ENCODE data around the gene ALK.

ALK gene

GRCh38 chr2:29527947-29528346 is 393.4 kb downstream of the ALK start:
- DNase-seq (ENCODE audit: low read depth), result no peak

- no peak for DNase-seq (ENCODE audit: low read depth)
Observed at GRCh38 chr2:29526587-29527586, 394.5 kb downstream of the ALK start.

- DNase-seq (ENCODE audit: low read depth), result no peak
Observed at GRCh38 chr2:29525921-29526320, 395.5 kb downstream of the ALK start.

GRCh38 chr2:29524652-29525051 is 396.7 kb downstream of the ALK start:
- DNase-seq (ENCODE audit: low read depth), result no peak

GRCh38 chr2:29522951-29523669 is 398.3 kb downstream of the ALK start:
- no peak for DNase-seq (ENCODE audit: low read depth)

- DNase-seq (ENCODE audit: low read depth), result no peak
Observed at GRCh38 chr2:29520001-29520400, 401.4 kb downstream of the ALK start.

GRCh38 chr2:29519338-29519925 is 402.0 kb downstream of the ALK start:
- peak; percentile 42 for DNase-seq (ENCODE audit: low read depth)

GRCh38 chr2:29518646-29519337 is 402.6 kb downstream of the ALK start:
- no peak for DNase-seq (ENCODE audit: low read depth)

GRCh38 chr2:29518010-29518409 is 403.4 kb downstream of the ALK start:
- no peak for DNase-seq (ENCODE audit: low read depth)

- no peak for DNase-seq (ENCODE audit: low read depth)
Observed at GRCh38 chr2:29517413-29517812, 404.0 kb downstream of the ALK start.

GRCh38 chr2:29516767-29517166 is 404.6 kb downstream of the ALK start:
- no peak for DNase-seq (ENCODE audit: low read depth)

GRCh38 chr2:29509878-29510277 is 411.5 kb downstream of the ALK start:
- DNase-seq (ENCODE audit: low read depth), result no peak

GRCh38 chr2:29509397-29509796 is 412.0 kb downstream of the ALK start:
- no peak for DNase-seq (ENCODE audit: low read depth)

- DNase-seq (ENCODE audit: low read depth), result no peak
Observed at GRCh38 chr2:29504746-29505145, 416.6 kb downstream of the ALK start.

- no peak for DNase-seq (ENCODE audit: low read depth)
Observed at GRCh38 chr2:29502460-29502911, 418.9 kb downstream of the ALK start.

GRCh38 chr2:29497375-29497774 is 424.0 kb downstream of the ALK start:
- no peak for DNase-seq (ENCODE audit: low read depth)

GRCh38 chr2:29496198-29496597 is 425.2 kb downstream of the ALK start:
- DNase-seq (ENCODE audit: low read depth), result no peak

GRCh38 chr2:29495536-29496060 is 425.8 kb downstream of the ALK start:
- DNase-seq (ENCODE audit: low read depth), result no peak

GRCh38 chr2:29495068-29495467 is 426.3 kb downstream of the ALK start:
- DNase-seq (ENCODE audit: low read depth), result no peak

- no peak for DNase-seq (ENCODE audit: low read depth)
Observed at GRCh38 chr2:29492701-29493100, 428.7 kb downstream of the ALK start.

GRCh38 chr2:29490045-29490444 is 431.3 kb downstream of the ALK start:
- DNase-seq (ENCODE audit: low read depth), result no peak

- DNase-seq (ENCODE audit: low read depth), result no peak
Observed at GRCh38 chr2:29489568-29489967, 431.8 kb downstream of the ALK start.

Measured in non-pigmented ciliary epithelial cell (primary cell).